D341Med (cell line): Measurements from ENCODE around the gene PTPRK.
"Not testable (repeated sequence)": the region's sequence is repeated elsewhere in the genome, so short reads cannot be mapped to it uniquely, and the experiment has no call there.

Experiments used
- DNase-seq: peaks from one replicate; pipeline ENCODE4 v3.0.0; 2012; ENCODE audit warnings: low spot score

Gene PTPRK

DNA sequence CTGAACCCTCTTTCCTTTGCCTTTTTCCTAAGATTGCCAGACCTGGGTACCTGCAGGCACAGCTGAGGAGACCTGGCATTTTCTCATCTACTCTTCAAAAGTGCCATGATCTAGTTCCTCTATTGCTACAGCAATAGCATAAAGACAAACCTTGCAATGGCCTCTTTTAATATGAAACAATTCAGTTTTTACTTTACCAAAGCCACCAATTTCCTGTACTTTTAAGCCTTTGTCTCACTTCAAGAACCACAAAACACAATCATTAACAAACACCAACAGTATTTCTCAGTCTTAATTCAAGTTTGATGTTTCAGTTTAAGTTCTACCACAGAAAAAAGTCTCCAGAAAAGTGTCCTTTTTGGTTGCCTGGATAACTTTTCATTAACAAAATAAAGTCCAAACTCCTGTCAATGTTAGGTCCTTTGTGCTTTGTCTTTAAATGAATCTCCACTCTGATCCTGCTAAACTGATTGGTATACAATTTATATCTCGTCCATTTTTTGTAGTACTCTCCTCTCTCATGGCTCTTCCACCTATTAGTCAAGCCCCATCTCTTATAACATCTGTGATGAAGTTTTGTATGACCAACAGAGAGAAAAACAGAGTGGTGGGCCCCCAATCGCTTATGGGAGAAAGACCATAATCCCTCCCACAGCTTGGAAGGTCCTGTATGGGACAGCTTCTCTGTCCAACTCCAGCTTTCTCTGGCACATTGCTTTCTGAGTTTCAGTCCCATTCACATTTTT, 569.1 kb downstream of the PTPRK start:
- DNase-seq, result no peak

DNA sequence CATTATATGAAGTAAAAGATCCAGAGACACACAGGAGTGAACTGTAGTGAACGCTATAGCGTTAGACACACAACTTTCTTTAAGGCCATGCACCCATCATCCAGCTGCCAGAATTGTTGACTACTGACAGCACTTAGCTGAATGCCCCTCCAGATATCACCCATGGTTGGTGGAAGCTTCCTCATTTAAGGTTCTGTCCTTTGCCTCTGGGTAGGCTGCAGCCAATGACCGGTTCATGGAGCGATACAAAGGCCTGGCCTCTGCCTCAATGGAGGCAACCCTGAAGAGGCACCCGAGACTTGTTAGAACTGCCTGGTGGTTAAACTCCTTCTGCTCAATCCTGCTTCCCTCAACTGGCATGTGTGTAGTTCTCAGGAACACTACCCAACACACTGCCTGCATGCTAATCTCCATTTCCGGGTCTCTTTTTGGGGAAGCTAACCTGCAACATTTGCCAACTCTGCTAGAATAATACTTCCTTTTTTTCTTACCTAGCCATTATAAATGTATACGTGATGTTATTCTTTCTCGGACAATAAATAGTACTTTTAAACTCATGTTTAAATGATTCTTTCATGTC, 569.7 kb downstream of the PTPRK start:
- DNase-seq, result no peak

DNA sequence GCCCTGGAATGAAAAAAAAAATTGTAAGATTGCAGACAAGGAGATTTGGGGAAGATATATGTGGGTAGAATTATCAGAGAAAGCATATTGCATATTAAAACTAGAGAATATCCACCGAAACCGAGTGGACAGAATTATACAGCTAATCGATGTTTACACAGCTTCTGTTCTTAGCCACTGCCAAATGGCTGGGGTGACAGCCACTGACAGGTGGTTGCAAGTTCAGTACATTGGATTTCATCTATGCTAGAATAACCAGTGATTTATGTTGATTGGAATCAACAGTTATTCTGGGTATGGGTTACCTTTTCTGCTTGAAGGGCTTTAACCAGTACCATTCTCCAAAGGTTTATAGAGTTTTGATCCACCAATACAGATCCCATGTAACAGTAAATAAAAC, 571.1 kb downstream of the PTPRK start:
- DNase-seq, result no peak

DNA sequence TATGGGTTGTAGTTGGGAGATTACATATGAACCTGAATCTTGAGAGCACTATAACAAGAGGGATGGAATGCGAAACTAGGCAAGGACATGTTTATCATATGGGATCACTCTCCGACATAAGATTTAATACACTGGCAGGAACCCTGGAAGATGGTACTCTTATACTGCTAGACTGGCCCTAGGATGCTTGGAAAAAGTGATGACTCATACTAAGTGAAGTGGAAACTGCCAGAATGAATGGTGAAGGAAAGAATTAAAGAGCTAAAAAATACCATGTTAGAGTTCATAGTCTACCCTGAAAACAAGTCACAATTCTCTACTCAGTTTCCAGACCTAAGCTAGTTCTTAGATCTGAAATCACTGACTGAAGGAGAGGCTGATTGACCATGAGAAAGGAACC, 574.0 kb downstream of the PTPRK start:
- no peak for DNase-seq

DNA sequence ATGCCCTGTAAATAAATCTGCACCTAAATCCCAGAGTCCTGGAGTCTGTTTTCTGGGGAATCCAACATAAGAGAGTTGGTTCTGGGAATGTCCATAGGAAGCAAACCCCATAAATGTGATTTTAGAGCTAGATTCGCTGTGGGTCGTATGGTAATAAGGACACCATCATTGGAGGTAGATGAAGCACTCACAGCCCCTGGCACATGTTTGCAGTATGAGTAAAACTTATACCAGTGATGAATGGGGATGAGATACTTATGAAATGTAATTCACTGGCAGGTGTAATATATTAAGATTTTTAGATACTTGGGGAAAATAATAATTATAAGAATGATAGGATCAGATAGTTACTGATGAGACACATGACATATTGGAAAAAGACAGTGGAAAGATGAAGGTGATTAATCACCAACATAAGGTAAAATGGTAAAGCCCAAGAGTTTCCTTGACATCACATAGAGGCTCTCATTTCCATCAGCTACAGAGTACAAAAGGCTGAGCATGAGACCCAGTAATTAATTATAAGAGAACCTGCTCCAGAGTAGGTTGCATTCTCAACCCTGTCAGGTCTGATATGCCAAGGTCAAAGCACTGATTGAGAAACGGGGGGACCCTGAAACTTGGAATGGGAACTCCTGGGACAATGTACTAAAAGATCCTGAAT, 574.8 kb downstream of the PTPRK start:
- DNase-seq, result no peak

DNA sequence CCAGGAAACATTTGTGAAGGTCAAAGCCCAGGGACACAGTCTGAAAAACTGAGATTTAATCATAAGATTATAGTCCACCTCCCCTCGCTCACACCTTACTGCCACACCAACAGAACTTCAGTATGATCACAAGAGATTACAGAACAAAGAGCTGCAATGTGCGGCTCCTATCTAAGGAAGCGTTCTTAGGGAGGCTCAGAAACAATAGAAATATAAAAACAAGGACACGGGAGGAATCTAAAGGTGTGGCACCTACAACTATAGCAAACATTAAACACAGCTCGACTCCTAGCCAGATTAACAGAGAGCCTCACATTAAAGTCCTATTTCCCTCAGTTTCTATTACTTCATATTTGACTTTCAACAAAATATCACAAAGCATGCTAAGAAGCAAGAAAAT, 579.2 kb downstream of the PTPRK start:
- no peak for DNase-seq

DNA sequence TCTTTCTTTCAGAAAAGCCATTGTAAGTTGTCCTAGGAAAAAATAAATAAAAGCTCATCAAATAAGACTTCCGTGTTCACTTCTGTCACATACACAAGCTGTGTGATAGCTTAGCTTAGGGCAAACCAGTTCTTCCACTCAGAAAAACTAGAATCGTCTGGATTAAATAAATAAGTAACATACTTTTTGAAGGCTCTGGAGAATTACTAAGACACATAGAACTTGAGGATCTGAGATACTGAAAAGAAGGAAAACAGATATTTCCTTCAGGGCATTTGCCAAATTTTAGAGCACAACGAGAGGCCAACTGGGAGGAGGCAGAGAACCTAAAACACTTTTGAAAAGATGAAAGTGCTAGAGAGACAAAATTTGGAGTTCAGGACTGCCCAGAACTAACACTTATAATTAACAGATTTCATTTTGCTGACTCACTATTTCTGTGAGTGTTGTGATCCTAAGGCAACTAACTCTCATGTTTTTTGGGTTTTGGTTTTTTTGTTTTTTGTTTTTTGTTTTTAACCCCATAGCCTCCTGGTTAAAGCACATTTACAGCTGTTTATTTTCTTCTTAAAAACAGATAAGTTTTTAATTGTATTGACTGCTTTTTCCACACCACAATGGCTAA, 580.8 kb downstream of the PTPRK start:
- no peak for DNase-seq

DNA sequence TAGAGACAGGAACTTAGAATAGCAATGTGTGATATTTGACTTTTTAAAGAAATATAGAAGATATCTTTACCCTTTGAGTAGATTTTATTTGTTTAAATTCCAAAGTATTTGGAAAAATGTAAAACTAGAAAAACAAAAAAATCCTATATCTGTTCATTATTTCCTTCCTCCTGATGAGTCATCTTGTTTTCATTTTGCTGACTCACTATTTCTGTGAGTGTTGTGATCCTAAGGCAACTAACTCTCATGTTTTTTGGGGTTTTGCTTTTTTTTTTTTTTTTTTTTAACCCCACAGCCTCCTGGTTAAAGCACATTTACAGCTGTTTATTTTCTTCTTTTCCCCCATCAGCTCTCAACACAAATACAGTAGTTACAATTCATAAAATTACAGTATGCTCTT, 581.7 kb downstream of the PTPRK start:
- DNase-seq, result no peak

DNA sequence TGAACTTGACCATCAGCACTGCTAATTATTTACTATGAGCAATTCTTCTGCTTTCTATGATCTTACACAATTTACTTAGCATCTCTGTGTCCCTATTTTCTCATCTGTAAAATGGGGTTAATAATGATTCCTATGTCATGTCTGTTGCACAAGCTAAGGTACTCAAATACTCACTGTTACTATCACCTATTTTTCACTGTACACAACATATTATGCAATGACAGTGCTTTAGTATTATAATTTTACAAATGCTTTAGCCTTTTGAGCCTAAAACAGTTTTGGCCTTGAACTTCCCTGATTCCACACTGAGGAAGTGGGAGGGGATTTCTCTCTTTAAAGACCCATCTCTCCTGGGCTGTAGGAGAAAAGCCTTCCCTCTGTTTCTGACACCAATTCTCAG, 582.7 kb downstream of the PTPRK start:
- no peak for DNase-seq

DNA sequence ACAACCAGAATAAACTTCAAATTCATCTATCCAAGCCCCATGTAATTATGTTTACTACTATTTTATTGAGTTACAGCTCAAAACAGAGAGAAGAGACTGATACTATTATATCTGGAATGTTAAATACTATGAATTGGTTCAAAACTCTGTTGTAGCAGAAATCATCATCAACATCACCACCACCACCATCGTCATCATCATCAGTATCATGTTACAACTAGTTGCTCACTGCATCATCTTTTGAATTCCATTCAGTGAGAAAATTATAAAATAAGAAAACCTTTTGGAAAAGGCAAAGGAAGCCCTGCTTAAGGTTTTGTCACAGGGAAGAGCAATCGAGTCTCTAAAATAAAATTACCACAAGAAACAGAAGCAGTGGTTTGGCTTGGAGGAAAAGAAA, 583.3 kb downstream of the PTPRK start:
- no peak for DNase-seq

DNA sequence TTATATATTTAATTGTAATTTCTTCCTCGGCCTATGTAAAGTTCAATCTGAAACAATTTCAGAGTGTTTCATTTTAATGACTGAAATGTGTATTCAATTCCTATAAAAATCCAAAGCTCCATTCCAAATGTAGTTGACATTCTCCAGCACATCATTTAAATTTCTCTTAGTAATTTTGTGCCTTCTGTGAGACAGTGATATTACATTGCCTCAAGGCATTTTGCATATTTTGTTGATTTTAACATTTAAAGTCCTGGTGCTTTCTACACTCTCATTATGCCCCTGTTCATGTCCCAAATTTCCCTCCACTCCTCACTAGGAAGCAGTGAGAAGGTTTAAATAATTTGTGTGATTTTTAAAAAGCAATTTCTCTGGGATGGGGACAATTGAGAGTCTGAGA, 585.4 kb downstream of the PTPRK start:
- DNase-seq, result no peak

DNA sequence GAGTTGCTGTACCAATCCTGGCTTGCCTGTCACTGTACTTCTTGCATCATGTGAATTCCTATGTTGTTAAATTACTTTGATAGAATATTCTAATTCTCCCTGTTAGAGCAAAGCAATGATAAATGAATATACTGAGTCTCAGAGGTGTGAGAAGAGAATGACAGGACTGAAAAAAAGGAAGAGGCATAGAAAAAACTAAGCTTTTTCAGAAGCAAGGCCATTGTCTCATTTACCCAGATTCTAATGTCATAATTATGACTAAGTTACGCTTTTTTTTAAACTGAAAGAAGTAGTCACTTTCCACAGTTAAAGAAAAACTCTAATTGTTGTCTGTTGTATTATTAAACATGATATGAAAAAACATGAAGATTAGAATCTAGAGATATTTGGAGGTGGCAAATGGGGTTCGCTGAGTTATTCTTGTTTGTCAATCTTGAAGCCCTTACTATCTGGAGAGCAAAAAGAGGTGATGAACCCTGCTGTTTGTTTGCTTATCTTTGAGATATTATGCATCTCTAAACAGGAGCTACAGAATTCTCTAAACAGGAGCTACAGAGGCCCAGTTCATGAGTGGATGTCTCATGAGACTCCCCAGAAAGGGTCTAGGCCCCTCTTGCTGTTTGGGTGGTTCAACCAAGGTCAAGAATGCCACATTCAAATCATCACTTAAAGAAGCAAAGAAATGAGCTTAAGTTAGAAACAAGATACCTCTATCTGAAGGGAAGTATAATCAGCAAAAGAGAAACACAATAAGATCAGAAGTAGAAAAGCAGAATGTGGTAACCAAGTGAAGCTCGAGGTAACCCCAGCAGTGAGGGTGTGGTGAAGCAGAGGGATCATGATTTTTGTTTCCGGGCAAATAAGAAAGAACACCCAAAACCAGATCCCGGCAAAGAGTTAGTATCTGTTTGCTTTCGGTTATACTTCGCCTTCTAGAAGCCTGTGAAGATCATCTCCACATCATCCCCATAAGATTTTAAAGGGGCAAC, 586.3 kb downstream of the PTPRK start:
- DNase-seq, result no peak

DNA sequence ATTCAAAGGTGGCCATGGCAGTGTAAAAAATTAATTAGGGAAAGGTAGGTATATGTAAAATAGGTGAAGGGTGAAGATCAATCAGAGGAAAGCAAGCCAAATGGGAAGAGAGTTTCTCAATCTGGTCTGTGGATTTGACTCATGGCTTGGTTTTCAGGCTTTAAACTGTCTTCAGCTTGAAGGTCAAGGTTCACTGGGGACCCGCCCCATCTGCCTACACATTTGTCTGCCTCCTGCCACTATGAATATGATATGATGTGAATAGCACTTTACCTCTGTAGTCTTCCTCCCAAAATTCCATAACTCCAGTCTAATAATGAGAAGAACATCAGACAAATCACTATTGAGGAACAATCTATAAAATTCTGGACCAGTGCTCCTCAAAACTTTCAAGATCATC, 587.3 kb downstream of the PTPRK start:
- no peak for DNase-seq

DNA sequence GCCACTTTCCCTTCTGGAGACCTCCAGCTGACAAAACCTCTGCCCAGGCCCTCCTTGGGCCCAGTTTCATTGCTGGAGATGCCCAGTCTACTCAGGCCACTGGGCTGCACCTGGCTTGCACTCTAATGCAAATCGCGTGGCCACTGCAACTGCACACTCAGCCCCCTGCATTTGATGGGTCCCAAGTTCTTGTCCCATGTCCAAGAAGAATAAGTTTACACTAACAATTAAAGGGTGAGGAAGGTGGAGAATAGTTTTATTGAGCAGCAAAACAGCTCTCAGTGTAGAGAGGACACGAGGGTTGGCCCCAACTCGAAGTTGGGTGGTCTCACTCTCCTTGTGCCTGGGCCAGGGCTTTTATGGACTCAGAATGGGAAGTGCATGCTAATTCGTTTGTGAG, 587.7 kb downstream of the PTPRK start:
- DNase-seq, result no peak

DNA sequence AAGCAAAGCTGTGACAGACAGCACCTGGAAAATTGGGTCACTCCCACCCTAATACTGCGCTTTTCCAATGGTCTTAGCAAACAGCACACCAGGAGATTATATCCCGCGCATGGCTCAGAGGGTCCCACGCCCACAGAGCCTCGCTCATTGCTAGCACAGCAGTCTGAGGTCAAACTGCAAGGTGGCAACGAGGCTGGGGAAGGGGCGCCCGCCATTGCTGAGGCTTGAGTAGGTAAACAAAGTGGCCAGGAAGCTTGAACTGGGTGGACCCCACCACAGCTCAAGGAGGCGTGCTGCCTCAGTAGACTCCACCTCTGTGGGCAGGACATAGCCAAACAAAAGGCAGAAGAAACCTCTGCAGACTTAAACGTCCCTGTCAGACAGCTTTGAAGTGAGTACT, 594.0 kb downstream of the PTPRK start:
- DNase-seq, result not testable (repeated sequence)

DNA sequence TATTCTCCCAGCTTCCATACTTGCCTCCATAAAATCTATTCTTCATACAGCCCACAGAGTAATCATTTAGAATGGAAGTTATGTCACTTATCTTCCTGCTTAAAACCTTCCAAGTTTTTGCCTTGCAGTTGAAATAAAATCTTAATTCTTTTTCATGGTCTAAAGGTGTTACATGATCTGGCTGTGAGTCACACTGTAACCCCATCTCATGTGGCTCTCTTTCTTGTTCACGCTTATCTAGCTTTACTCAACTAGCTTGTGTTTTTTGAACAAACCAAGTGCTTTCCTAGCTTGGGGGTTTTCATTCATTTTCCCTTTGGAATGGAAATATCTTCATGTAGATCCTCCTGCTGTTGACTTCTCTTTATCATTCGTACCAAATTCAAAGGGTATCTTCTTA, 596.0 kb downstream of the PTPRK start:
- no peak for DNase-seq

DNA sequence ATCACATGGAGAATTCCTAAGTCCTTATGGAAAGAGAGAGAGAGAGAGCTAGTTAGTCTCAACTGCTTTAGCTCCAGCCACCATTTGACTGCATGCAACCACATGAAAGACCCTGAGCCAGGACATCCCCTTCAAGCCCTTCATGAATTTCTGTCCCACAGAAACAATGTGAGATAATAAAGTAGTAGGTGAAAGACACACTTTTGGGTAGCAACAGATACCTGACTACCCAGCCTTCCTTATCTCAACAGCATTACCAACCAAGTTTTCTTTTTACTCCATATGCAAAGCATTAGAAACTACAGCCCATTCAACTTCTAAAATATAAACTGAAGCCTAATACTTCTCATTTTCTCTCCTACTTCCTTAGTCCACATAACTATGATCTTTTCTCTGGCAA, 596.4 kb downstream of the PTPRK start:
- DNase-seq, result no peak

DNA sequence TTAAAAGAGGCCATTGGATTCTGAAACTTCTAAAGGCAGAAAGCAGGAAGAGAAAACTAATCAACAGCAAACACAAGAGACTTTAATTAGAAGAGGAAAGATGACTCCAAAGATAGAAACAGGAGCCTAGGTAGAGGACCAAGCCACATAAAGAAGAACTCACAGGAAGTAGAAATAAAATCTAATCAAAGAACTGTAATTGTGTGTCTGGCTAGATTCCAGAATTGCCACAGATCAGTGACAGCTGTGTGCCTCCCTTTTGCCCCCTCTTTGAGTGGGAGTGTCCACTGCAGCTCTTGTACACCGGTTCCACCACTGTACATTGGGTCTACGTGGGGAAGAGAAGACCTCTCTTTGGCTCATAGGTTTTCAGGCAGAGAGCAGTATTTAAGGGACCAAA, 597.3 kb downstream of the PTPRK start:
- no peak for DNase-seq

DNA sequence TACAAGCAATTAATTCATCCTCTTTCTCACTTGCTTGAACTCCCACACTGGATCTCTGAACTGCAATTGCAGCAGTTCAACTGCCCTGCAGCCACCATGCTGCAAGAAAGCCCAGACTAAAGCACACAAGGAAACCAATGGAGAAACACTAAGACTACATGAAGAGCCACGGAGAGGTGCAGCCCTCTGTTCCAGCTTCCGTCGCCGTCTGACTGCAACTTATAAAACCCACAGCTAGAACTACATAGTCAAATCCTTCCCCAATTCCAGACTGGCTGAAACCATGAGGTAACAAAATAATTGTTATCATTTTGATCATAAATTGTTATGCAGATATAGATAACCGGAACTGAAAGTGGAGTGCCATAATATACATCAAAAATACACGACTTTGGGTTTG, 598.4 kb downstream of the PTPRK start:
- DNase-seq, result no peak

DNA sequence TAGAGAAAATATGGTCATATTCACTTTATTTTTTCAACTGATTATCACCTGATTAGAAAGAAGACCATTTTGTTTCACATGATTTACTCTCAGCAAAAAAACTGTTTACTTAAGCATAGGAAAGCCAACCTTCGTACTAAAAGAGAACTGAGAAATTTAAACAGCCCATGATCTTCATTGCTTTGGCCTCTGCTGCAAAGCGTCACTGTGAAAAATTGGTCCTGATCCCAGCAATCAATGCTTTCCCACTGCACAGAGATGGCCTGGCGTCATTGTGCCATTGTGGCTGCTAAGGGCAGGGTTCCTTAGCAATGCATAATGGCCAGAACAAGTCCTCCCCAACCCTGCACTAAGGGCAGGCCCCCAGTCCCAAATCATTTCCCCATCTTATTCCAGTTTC, 599.6 kb downstream of the PTPRK start:
- DNase-seq, result no peak
